NOMO-1 (cell line): ENCODE data around the gene GPRC5D.
A peak's percentile ranks its signal among the peaks of the same experiment; 100 is the strongest.

Source experiments
- DNase-seq, 2 experiments: peaks; one replicate each; lab custom pipeline; 2025; ENCODE audit not compliant: unreplicated experiment in 2 of 2; lab: John Stamatoyannopoulos, UW

The GPRC5D gene

GRCh38 chr12:12982331-12982730 is 30.4 kb upstream of the GPRC5D start:
- DNase-seq = no peak

DNA sequence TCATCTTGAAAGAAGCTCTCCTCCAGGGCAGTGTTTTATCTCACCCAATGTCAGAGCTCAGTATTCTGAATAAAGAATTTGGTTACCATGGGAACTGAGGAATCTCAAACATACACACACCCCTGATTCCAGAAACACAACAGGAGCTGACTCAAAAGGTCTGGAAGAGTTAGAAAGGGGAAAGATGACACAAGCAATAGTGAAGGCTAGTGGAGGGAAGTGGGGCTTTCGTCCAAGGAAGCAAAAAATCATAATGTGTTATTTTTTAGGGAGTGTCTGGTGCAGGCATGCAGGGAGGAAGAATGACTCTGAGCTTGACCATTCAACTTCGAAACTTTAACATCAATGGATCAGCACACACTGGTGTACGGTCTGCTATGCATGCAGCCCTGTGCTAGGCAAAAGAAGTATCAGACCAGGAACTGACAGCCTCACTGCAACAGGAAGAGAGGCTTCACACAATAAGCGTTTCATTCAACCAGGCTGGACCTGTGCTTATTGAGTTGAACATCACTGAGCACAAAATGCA is 27.8 kb upstream of the GPRC5D start:
- no peak for DNase-seq

DNA sequence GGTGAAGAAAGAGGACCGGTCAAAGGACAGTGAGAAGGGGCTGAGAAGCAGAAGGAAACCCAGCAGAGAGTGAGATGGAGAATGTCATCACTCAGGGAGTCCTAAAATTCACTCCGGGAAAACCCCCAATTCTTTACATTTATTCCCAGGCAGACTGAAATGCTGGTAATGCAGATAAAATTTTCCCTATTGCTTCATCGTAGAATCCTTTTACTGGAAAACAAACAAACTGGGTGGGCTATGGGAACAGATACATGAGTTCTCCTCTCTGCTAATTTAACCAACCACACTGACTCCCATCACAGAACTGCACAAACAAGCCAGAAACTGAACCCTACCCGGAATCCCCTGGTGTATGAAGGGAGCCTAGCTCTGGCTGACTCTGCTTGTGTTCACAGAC is 27.2 kb upstream of the GPRC5D start:
- DNase-seq = no peak

DNA sequence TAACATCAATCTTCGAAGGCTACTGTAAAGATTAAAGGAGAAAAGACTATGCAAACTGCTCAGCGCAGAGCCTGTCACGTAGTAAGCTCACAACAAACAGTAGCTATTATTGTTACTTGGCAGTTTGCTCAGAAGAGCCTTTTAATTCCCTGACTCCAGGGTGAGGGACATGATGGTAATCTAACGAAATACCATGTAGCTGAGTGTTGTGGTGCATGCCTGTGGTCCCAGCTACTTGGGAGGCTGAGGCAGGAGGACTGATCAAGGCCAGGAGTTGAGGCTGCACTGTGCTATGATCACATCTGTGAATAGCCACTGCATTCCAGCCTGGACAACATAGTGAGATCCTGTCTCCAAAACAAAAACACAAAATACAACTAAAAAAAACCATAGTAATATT is 25.3 kb upstream of the GPRC5D start:
- no peak for DNase-seq

DNA sequence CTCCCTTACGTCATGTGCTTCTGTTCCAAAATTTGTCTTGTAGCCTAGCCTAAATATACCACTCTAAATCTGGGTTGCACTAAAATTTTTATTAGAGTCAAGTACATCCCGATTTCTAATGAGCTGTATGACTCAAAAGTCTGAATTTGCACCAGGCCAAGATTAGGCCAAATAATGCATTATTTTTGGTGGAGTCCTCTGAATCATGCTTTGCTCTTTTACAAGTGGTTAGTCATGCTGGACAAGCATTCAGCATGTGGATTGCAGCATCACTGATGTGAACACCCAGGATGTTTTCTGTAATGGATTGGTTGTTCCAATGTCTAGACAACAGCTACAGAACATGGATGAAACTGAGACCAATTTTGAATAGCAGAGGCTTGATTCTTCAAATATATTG is 24.4 kb upstream of the GPRC5D start:
- DNase-seq = no peak

DNA sequence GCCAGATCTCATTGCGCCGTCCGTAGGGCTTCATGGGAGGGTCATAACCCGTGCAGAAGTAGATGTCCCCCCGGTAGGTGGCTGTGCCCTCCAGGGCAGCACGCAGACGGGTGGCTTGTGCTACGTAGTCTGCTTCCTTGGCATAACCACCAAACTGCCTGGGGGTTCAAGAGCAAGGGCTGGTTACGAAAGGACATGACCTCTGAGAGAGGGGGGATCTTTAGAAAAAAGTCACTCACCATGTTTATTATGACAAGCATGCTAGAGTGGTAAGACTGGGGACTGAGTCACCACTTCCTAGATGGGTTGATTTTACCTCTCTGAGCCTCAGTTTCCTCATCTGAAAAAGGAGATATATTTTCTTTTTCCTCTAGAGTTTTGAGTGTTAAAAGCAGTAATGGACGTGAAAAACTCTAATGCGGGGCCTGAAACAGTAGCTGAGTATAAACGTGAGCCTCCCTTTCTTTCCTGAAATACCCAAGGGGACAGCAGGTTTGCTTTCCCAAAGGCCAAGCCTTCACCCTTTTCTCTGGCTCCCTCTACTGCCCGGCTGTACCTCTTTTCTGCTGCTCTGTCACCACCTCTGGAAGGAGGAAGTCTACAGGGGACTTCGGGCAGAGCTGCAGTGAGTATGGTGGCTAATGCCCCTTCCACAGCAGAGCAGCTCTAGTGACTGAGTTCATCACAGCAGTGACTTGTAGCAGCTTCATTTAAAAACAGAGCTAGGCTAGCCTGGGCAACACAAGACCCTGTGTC is 23.5 kb upstream of the GPRC5D start:
- DNase-seq = peak; percentile 12 to 18

GRCh38 chr12:12974211-12974610 is 22.2 kb upstream of the GPRC5D start:
- DNase-seq = no peak

GRCh38 chr12:12973019-12973418 is 21.0 kb upstream of the GPRC5D start:
- no peak for DNase-seq

GRCh38 chr12:12965836-12966235 is 13.9 kb upstream of the GPRC5D start:
- DNase-seq = no peak

DNA sequence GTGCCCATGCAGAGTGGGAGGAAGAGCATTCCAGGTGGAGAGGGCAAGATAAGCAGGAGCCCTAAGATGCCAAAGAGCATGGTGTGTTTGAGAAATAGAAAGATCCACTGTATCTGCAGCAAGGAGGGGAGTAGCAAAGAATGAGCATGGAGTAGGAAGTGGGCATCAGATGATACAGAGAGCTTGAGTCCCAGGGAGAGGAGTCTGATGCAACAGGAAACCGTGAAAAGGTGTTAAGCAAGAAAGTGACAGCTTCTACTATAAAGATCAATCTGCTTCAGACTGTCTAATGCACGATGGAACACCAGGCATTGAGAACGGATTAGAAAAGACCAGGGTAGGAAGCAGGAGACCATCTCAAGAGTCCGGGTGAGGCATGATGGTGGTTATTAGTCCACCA is 12.3 kb upstream of the GPRC5D start:
- peak; percentile 49 to 65 for DNase-seq

DNA sequence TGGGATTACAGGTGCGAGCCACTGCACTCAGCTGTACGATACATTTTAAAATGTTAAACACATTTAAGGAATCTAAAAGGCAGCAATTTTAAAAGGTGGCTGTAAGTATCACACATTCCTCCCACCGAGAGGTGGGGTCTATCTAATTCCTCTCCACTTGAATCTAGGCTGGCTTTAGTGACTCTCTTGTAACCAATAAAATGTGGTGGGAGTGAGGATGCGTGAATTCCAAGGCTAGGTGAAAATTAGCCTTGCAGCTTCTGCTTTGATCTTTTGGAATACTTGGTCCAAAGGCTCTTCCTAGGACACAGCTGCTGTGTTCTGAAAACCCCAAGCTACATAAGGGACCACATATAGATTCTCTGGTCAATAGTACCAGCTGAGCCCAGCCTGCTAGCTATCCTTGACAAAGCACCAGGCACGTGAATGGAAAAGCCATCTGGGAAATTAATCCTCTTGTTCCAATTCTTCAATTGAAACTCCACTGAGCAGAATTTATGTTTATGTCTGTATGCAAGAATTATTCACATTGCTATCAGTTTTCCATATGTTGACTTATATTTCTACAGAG is 8.8 kb upstream of the GPRC5D start:
- no peak for DNase-seq

DNA sequence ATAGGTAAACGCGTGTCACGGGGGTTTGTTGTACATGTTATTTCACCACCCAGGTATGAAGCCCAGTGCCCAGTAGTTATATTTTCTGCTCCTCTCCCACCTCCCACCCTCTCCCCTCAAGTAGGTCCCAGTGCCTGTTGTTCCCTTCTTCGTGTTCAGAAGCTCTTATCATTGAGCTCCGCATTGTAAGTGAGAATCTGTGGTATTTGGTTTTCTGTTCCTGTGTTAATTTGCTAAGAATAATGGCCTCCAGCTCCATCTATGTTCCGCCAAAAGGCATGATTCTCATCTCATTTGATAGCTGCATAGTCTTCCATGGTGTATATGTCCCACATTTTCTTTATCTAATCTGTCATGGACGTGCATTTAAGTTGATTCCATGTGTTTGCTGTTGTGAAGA is 6.9 kb upstream of the GPRC5D start:
- no peak for DNase-seq

- no peak for DNase-seq
Measured at GRCh38 chr12:12954878-12955625, 3.1 kb upstream of the GPRC5D start.

- DNase-seq = no peak
Measured at GRCh38 chr12:12954356-12954755, 2.4 kb upstream of the GPRC5D start.

DNA sequence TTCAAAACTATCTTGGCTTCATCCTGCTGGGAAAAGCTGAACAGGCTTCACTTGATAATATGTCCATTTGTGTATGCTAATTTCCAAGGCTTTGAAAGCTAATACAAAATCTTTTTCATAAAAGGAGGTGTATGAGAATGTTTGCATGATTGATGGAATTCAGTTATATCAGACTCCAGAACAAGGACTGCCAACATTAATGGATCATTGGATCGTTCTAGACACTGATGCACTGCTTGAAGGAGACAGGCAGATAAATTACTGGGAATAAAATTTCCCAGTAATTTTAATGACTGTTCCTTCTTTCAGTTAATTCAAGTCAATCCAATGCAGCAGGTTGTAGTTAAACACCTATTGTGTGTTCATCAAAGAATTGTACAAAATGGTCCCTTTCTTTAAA is 466 bp downstream of the GPRC5D start:
- no peak for DNase-seq

GRCh38 chr12:12947902-12948301 is 4.1 kb downstream of the GPRC5D start:
- no peak for DNase-seq

DNA sequence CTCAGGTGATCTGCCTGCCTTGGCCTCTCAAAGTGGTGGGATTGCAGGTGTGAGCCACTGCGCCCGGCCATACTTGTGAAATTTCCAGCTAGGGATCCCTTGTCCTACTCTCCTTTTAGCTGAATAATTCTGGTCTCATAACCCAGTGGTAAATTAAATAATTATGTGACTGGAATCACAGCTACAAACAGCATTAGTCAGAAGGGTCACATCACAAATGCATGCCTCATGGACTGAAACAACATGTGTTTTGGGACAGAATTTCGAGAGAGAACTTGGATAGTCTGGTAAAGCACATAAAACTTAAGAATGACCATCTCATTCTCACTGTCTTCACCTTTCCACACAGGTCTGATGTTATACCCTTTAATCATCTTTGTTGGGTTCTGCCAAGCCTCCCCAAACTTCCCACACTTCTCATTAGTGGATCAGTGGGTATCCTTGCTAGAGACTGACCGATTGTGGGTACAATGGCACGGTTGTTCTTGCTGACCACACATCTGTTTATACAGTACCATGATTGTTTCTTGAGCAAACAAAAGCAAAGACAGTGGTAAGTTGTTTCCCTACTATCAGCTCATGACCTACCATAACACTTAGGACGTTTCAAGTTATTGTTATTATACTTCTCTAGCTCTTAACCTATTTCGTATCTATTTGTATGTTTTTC is 5.1 kb downstream of the GPRC5D start:
- DNase-seq = no peak

DNA sequence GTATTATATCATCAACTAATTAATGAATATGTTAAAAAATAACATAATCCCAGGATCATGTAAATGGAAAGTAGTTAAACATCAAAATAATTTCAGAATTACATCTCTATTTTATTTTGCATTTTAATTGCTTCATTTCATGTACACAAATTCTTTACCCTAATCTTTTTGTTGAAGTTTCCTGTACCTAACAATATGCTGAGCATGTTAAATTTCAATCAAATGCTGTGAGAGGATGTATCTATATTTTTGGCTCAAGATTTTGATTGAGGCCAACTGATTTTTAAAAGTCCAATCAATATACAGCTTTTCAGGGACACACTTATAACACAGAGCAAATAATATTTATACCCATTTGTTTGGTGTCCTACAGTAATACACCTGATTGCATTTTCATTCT is 6.4 kb downstream of the GPRC5D start:
- DNase-seq = no peak

GRCh38 chr12:12943586-12944260 is 8.2 kb downstream of the GPRC5D start:
- no peak for DNase-seq

DNA sequence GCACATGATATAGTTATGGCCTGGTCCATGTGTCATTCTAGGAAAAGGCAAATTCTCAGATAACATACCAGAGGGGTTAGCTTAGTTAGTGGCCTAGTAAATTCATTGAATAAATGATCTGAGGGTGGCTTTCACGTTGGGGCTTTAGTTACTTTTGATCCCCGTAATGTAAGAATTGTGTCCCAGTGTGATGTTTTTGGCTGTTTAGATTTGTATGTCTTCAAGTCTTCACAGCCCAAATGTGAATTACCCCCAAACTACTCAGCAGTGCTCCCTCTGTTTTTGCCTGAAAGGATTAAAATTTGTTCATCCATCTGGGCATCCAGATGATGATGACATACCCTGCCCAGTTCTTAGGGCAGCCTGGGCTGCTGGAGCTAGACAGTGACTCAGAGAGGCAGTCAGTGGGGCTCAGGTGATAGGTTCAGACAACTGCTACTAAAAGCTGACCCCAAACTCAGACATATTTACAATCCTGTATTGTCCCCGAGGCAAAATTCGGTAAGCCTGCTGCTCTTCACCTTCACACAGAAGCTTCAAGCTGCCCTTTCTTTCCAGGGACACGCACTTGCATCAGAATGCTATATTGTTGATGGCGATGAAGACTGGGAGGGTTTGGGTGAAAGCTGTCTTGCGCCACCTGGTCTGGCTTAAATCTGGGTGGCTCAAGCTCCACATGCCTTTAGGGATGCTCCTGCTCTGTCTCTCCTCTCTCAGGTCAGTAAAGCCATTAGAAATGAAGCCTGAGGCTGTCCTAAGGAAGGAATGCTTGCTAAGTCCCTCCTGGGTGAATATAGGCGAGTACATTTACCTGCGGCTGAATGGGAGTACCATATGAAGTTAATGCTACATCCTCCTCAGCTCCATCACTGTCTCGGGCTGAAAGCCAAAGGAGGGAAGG is 10.3 kb downstream of the GPRC5D start:
- no peak for DNase-seq
